Measurements from ENCODE around the gene PEX14. TPM values are rescaled to one million over a fixed set of nuclear protein-coding genes. Genes with fewer than 3 reads are reported as not detected.

Gene PEX14
- total RNA-seq, 1 experiment from 2014 or later, result 36.0 TPM

GRCh38 chr1:10467078-10467477 is 7.7 kb upstream of the PEX14 start:
- H3K9me3 ChIP-seq (ENCODE audit: control insufficient read depth, insufficient read depth, low read depth, low read length), result no peaks in the 10 kb centered on the region
- no TSS peak for BruUV-seq (replicated peaks)
- intact Hi-C loops (cut with micrococcal nuclease; ENCODE audit: unreplicated experiment), result no loop called here
- H3K36me3 ChIP-seq (ENCODE audit: control insufficient read depth, insufficient read depth, low read length), result peaks cover 11% of the 10 kb centered on the region
- no peak for ATAC-seq
- H3K27me3 ChIP-seq (ENCODE audit: control insufficient read depth, insufficient read depth, low read length), result no peaks in the 10 kb centered on the region
- TF ChIP-seq SIN3A (IDR thresholded peaks at IDR 0.05; ENCODE audit: borderline replicate concordance, insufficient read depth, low read depth, low read length) (no peak), REST (IDR thresholded peaks at IDR 0.05; ENCODE audit: insufficient read depth in 1 of 2, low read depth in 2 of 2, low read length in 1 of 2) (no peak), CTCF (IDR thresholded peaks at IDR 0.05) (no peak), TCF7L2 (IDR thresholded peaks at IDR 0.05; ENCODE audit: low read depth, low read length) (no peak), POLR2AphosphoS5 (IDR thresholded peaks at IDR 0.05; ENCODE audit: low read depth, low read length) (no peak)
- no peak for DNase-seq (ENCODE audit: low read depth, low spot score)
- CTCF ChIA-PET, result no interaction called here
- no peak overlapping the region for H3K4me3 ChIP-seq (ENCODE audit: low read depth in 2 of 2, low read length in 2 of 2)
- peaks cover 5% of the 10 kb centered on the region; the same call in 1 of the 2 replicates for H3K4me1 ChIP-seq (ENCODE audit: control insufficient read depth, insufficient read depth, low read length)
- POLR2A ChIA-PET, result no interaction called here
- in situ Hi-C loops (cut with HindIII; ENCODE audit: low pct_unique_long_range_greater_than_20kb, low sequenced_read_pairs), result no loop called here
- H3K27ac ChIP-seq (ENCODE audit: low read length), result no peak overlapping the region

- TF ChIP-seq SIN3A (IDR thresholded peaks at IDR 0.05; ENCODE audit: borderline replicate concordance, insufficient read depth, low read depth, low read length) (no peak), POLR2AphosphoS5 (IDR thresholded peaks at IDR 0.05; ENCODE audit: low read depth, low read length) (no peak), REST (IDR thresholded peaks at IDR 0.05; ENCODE audit: insufficient read depth in 1 of 2, low read depth in 2 of 2, low read length in 1 of 2) (no peak), CTCF (IDR thresholded peaks at IDR 0.05) (no peak), TCF7L2 (IDR thresholded peaks at IDR 0.05; ENCODE audit: low read depth, low read length) (no peak)
- Histone ChIP-seq H3K9me3 (ENCODE audit: control insufficient read depth, insufficient read depth, low read depth, low read length) (no peaks in the 10 kb centered on the region), H3K27ac (ENCODE audit: low read length) (no peak overlapping the region), H3K27me3 (ENCODE audit: control insufficient read depth, insufficient read depth, low read length) (no peaks in the 10 kb centered on the region), H3K36me3 (ENCODE audit: control insufficient read depth, insufficient read depth, low read length) (peaks cover 7% of the 10 kb centered on the region), H3K4me3 (ENCODE audit: low read depth in 2 of 2, low read length in 2 of 2) (no peak overlapping the region), H3K4me1 (ENCODE audit: control insufficient read depth, insufficient read depth, low read length) (peaks cover 5% of the 10 kb centered on the region; the same call in 1 of the 2 replicates)
- DNase-seq (ENCODE audit: low read depth, low spot score) (no peak), ATAC-seq (no peak)
- BruUV-seq (replicated peaks), result TSS peak; percentile 29
- in situ Hi-C loops (cut with HindIII; ENCODE audit: low pct_unique_long_range_greater_than_20kb, low sequenced_read_pairs) (no loop called here), intact Hi-C loops (cut with micrococcal nuclease; ENCODE audit: unreplicated experiment) (no loop called here)
- ChIA-PET POLR2A (no interaction called here), CTCF (no interaction called here)
Measured at GRCh38 chr1:10470043-10470442, 4.7 kb upstream of the PEX14 start.

Data from Panc1 (cell line).